ENCODE measurements around the gene CA4. TPM values are rescaled to one million over a fixed set of nuclear protein-coding genes. Genes with fewer than 3 reads are reported as not detected.

CA4 gene
- total RNA-seq, 2 experiments from 2014 or later: not detected

- ChIA-PET CTCF (ENCODE audit: unreplicated experiment) (no interaction called here), POLR2A (no interaction called here)
- no peak overlapping the region for H3K27ac ChIP-seq (ENCODE audit: low read depth, low read length, poor library complexity, severe bottlenecking)
- H4K20me1 ChIP-seq (ENCODE audit: insufficient read depth, low read length): no peaks in the 10 kb centered on the region
- TF ChIP-seq CTCF (conservative IDR thresholded peaks at IDR 0.05; ENCODE audit: low read length) (no peak), EZH2phosphoT487 (IDR thresholded peaks at IDR 0.05; ENCODE audit: borderline replicate concordance, low read depth, low read length) (no peak)
- peak overlapping the region; percentile 53; the same call in 1 of the 2 replicates for H3K4me2 ChIP-seq (ENCODE audit: low read length)
- H3K79me2 ChIP-seq (ENCODE audit: insufficient read depth, low read depth, low read length): no peaks in the 10 kb centered on the region
- H3K9me3 ChIP-seq (ENCODE audit: low read length): no peaks in the 10 kb centered on the region
- H3K36me3 ChIP-seq (ENCODE audit: insufficient read depth, low read length): no peaks in the 10 kb centered on the region
- DNase-seq (ENCODE audit: low spot score): peak; percentile 26
- H2AFZ ChIP-seq (ENCODE audit: low read length): peak overlapping the region; percentile 85; the same call in 1 of the 2 replicates
- intact Hi-C loops (cut with micrococcal nuclease; ENCODE audit: unreplicated experiment): no loop called here
- no peaks in the 10 kb centered on the region for H3K9me2 ChIP-seq (ENCODE audit: insufficient read depth, low read length)
- no TSS peak for BruUV-seq (replicated peaks)
- H3K4me1 ChIP-seq (ENCODE audit: insufficient read depth, low read length, poor library complexity, severe bottlenecking): peaks cover 19% of the 10 kb centered on the region
- H3K4me3 ChIP-seq (ENCODE audit: low read depth, low read length, poor library complexity, severe bottlenecking): peak overlapping the region; percentile 29
These were observed 47.1 kb upstream of the CA4 start for GRCh38 chr17:60102632-60103096.

- Histone ChIP-seq H3K27ac (ENCODE audit: low read depth, low read length, poor library complexity, severe bottlenecking) (no peak overlapping the region), H3K4me1 (ENCODE audit: insufficient read depth, low read length, poor library complexity, severe bottlenecking) (peaks cover 19% of the 10 kb centered on the region), H4K20me1 (ENCODE audit: insufficient read depth, low read length) (no peaks in the 10 kb centered on the region), H3K79me2 (ENCODE audit: insufficient read depth, low read depth, low read length) (no peaks in the 10 kb centered on the region), H3K4me3 (ENCODE audit: low read depth, low read length, poor library complexity, severe bottlenecking) (no peak overlapping the region), H3K9me3 (ENCODE audit: low read length) (no peaks in the 10 kb centered on the region), H3K4me2 (ENCODE audit: low read length) (no peak overlapping the region), H3K9me2 (ENCODE audit: insufficient read depth, low read length) (no peaks in the 10 kb centered on the region), H3K36me3 (ENCODE audit: insufficient read depth, low read length) (no peaks in the 10 kb centered on the region), H2AFZ (ENCODE audit: low read length) (no peak overlapping the region)
- POLR2A ChIA-PET: no interaction called here
- no TSS peak for BruUV-seq (replicated peaks)
- intact Hi-C loops (cut with micrococcal nuclease; ENCODE audit: unreplicated experiment): no loop called here
- CTCF ChIA-PET (ENCODE audit: unreplicated experiment): no interaction called here
- no peak for DNase-seq (ENCODE audit: low spot score)
- TF ChIP-seq EZH2phosphoT487 (IDR thresholded peaks at IDR 0.05; ENCODE audit: borderline replicate concordance, low read depth, low read length) (no peak), CTCF (conservative IDR thresholded peaks at IDR 0.05; ENCODE audit: low read length) (no peak)
These were observed 45.8 kb upstream of the CA4 start for GRCh38 chr17:60103957-60104356.

- TF ChIP-seq CTCF (conservative IDR thresholded peaks at IDR 0.05; ENCODE audit: low read length): no peak
- no peak for TF ChIP-seq EZH2phosphoT487 (IDR thresholded peaks at IDR 0.05; ENCODE audit: borderline replicate concordance, low read depth, low read length)
- POLR2A ChIA-PET: no interaction called here
- Histone ChIP-seq H3K9me2 (ENCODE audit: insufficient read depth, low read length) (no peaks in the 10 kb centered on the region), H3K4me1 (ENCODE audit: insufficient read depth, low read length, poor library complexity, severe bottlenecking) (peaks cover 19% of the 10 kb centered on the region), H4K20me1 (ENCODE audit: insufficient read depth, low read length) (no peaks in the 10 kb centered on the region), H3K4me3 (ENCODE audit: low read depth, low read length, poor library complexity, severe bottlenecking) (no peak overlapping the region), H2AFZ (ENCODE audit: low read length) (peak overlapping the region; percentile 60; the same call in 1 of the 2 replicates), H3K9me3 (ENCODE audit: low read length) (no peaks in the 10 kb centered on the region), H3K4me2 (ENCODE audit: low read length) (peak overlapping the region; percentile 49), H3K27ac (ENCODE audit: low read depth, low read length, poor library complexity, severe bottlenecking) (no peak overlapping the region), H3K36me3 (ENCODE audit: insufficient read depth, low read length) (no peaks in the 10 kb centered on the region), H3K79me2 (ENCODE audit: insufficient read depth, low read depth, low read length) (no peaks in the 10 kb centered on the region)
- CTCF ChIA-PET (ENCODE audit: unreplicated experiment): no interaction called here
- no TSS peak for BruUV-seq (replicated peaks)
- intact Hi-C loops (cut with micrococcal nuclease; ENCODE audit: unreplicated experiment): no loop called here
- DNase-seq (ENCODE audit: low spot score): no peak
These were observed 43.3 kb upstream of the CA4 start for GRCh38 chr17:60106340-60107059.

All from OCI-LY7 (cell line).